Stimulated activated CD4-positive, alpha-beta T cell treated with anti-CD3 and anti-CD28 coated beads, Interleukin-2, amount 100 ng/mL, for 24 hours (primary cell): Measurements from ENCODE around the gene HOXC10.

ENCODE experiments used
- DNase-seq, 2 donors: peaks; one replicate each; pipeline ENCODE4 v3.0.0-alpha.2; 2020

The HOXC10 gene

GRCh38 chr12:53992377-53992889 is 7.5 kb downstream of the HOXC10 start:
- no peak for DNase-seq

GRCh38 chr12:53993162-53994008 is 8.4 kb downstream of the HOXC10 start:
- no peak for DNase-seq

- no peak for DNase-seq
Measured at GRCh38 chr12:53994009-53994263, 9.0 kb downstream of the HOXC10 start.

GRCh38 chr12:53994264-53995001 is 9.5 kb downstream of the HOXC10 start:
- DNase-seq = no peak

GRCh38 chr12:53995002-53995377 is 10.0 kb downstream of the HOXC10 start:
- no peak for DNase-seq

- no peak for DNase-seq
Measured at GRCh38 chr12:53995378-53996239, 10.7 kb downstream of the HOXC10 start.

GRCh38 chr12:53996240-53997203 is 11.6 kb downstream of the HOXC10 start:
- DNase-seq = no peak

- DNase-seq = no peak
Measured at GRCh38 chr12:53997204-53998109, 12.5 kb downstream of the HOXC10 start.

- no peak for DNase-seq
Measured at GRCh38 chr12:53998110-53998899, 13.4 kb downstream of the HOXC10 start.

- no peak for DNase-seq
Measured at GRCh38 chr12:53998900-53999236, 13.9 kb downstream of the HOXC10 start.

GRCh38 chr12:53999559-54000115 is 14.7 kb downstream of the HOXC10 start:
- no peak for DNase-seq

GRCh38 chr12:54000116-54001114 is 15.5 kb downstream of the HOXC10 start, which contains the start of gene HOXC9:
HOXC9 (plus strand) TSS chr12:54000161; CDS start chr12:54000189, 28 bp downstream.
- DNase-seq = no peak

GRCh38 chr12:54001283-54002187 is 16.6 kb downstream of the HOXC10 start:
- DNase-seq = no peak

GRCh38 chr12:54002278-54002914 is 17.4 kb downstream of the HOXC10 start:
- no peak for DNase-seq

- DNase-seq = no peak
Measured at GRCh38 chr12:54002915-54003389, 18.0 kb downstream of the HOXC10 start.

- DNase-seq = no peak
Measured at GRCh38 chr12:54003625-54004024, 18.7 kb downstream of the HOXC10 start.
